Stomach (tissue), 19 donors: ENCODE results near the gene CTBS. TPM values are rescaled to one million over a fixed set of nuclear protein-coding genes. Genes with fewer than 3 reads are reported as not detected.

ENCODE experiments used
- DNase-seq, 2 donors: peaks; one replicate each; pipeline versions ENCODE4 v3.0.0 to v3.0.0-alpha.2; 2013 to 2019
- H3K27ac ChIP-seq, 5 donors: fragments of 200-600 bp in 4 of 5; sonication (generic) in 4 of 5; one replicate each; pipeline ENCODE4 v1.5.1; 2013 to 2019; ENCODE audit warnings: mild to moderate bottlenecking in 1 of 5, moderate library complexity in 1 of 5
- H3K27me3 ChIP-seq, 3 donors: fragments of 200-600 bp; sonication (generic); one replicate each; pipeline ENCODE4 v1.5.1; 2017 to 2019; ENCODE audit warnings: mixed run types in 1 of 3
- H3K36me3 ChIP-seq, 4 donors: fragments of 200-600 bp; sonication (generic); 1 replicate in 3 of 4; 2 replicates in 1 of 4; pipeline ENCODE4 v1.5.1; 2016 to 2019
- H3K4me1 ChIP-seq, 4 donors: fragments of 200-600 bp; sonication (generic); one replicate each; pipeline ENCODE4 v1.5.1; 2016 to 2019
- H3K4me3 ChIP-seq, 4 donors: fragments of 200-600 bp; sonication (generic) in 3 of 4; one replicate each; pipeline ENCODE4 v1.5.1; 2016 to 2019; ENCODE audit warnings: mild to moderate bottlenecking in 1 of 4
- H3K9me3 ChIP-seq, 4 donors: fragments of 200-600 bp; sonication (generic); one replicate each; pipeline ENCODE4 v1.5.1; 2016 to 2019
- CTCF ChIP-seq, 7 experiments: fragments of 450-650 bp in 4 of 7; fragments of 200-600 bp in 3 of 7; sonication (generic) in 3 of 7; IDR thresholded peaks; one replicate each; pipeline ENCODE4 v1.5.1; 2016 to 2019; ENCODE audit warnings: antibody characterized with exemption in 7 of 7, control low read depth in 2 of 7, mild to moderate bottlenecking in 1 of 7
- EP300 ChIP-seq: sonication (generic); formaldehyde crosslinking; IDR thresholded peaks from one replicate; pipeline ENCODE4 v1.6.1; 2017; ENCODE audit warnings: antibody characterized with exemption
- POLR2A ChIP-seq, 4 donors: fragments of 450-650 bp; IDR thresholded peaks; one replicate each; pipeline ENCODE4 v1.6.1; 2016; ENCODE audit warnings: antibody characterized with exemption in 4 of 4, control low read depth in 2 of 4, mild to moderate bottlenecking in 1 of 4, moderate library complexity in 1 of 4
- POLR2AphosphoS5 ChIP-seq, 3 donors: sonication (generic); formaldehyde crosslinking; IDR thresholded peaks; one replicate each; pipeline ENCODE4 v1.6.1; 2016; ENCODE audit warnings: antibody characterized with exemption in 3 of 3
- WGBS, 5 donors: extraction: QIAGEN DNeasy Blood & Tissue Kit in 3 of 5; methylation state at CpG; one replicate each; pipeline versions ENCODE4 v1.1.5 to v1.1.7; 2013 to 2018; 5-methylcytosine and 5-hydroxymethylcytosine counted together
- intact Hi-C: fragments of 100-400 bp; cut with DNase I; formaldehyde crosslinking; loops from one replicate; pipeline ENCODE4 v1.15.1; 2023; ENCODE audit warnings: low total_unique reads
- long read RNA-seq, 10 donors: transcript quantifications; one replicate each; lab custom pipeline, GENCODE V29; 2026
- polyA plus RNA-seq, 3 donors: library from polyadenylated mRNA; stranded (reverse); fragments of 200-250 nt; gene quantifications; one replicate each; pipeline ENCODE4 v1.2.3, GENCODE V29; 2013
- total RNA-seq, 5 donors: library from RNA; depleted of rRNA; stranded (reverse); fragments of >200 nt; gene quantifications; one replicate each; pipeline versions ENCODE4 v1.1.0 to v1.2.3, GENCODE V29; 2014 to 2016
- donor health status: healthy with polysubstance abuse.
- donor health status: Bipolar disorder and iron deficiency.
- donor health status: healthy.

Gene CTBS
- 10 to 100 TPM in 2 of 5 donors, 1 to 10 TPM in 3; 4.0 to 19.5 (median 8.2) TPM for total RNA-seq
- 1 to 10 TPM; 5.1 to 8.9 (median 7.5) TPM for polyA plus RNA-seq
- long read RNA-seq, donor 1, full-length matches to known transcripts, result 4 of 4 reads
- long read RNA-seq, donor 1, partial matches to known transcripts, result 0 of 4 reads
- long read RNA-seq, donor 1, other reads (novel, unspliced or antisense), result 0 of 4 reads
- long read RNA-seq, donor 2, full-length matches to known transcripts, result 2 of 2 reads
- long read RNA-seq, donor 2, partial matches to known transcripts, result 0 of 2 reads
- long read RNA-seq, donor 2, other reads (novel, unspliced or antisense), result 0 of 2 reads
- long read RNA-seq, donor 3, full-length matches to known transcripts, result 1 of 1 reads
- long read RNA-seq, donor 3, partial matches to known transcripts, result 0 of 1 reads
- long read RNA-seq, donor 3, other reads (novel, unspliced or antisense), result 0 of 1 reads
- long read RNA-seq, donor 4, full-length matches to known transcripts, result 1 of 1 reads
- long read RNA-seq, donor 4, partial matches to known transcripts, result 0 of 1 reads
- long read RNA-seq, donor 4, other reads (novel, unspliced or antisense), result 0 of 1 reads
- long read RNA-seq, donor 5, full-length matches to known transcripts, result 1 of 1 reads
- long read RNA-seq, donor 5, partial matches to known transcripts, result 0 of 1 reads
- long read RNA-seq, donor 5, other reads (novel, unspliced or antisense), result 0 of 1 reads
- long read RNA-seq, donor 6, result 0 reads
- long read RNA-seq, donor 7, full-length matches to known transcripts, result 4 of 4 reads
- long read RNA-seq, donor 7, partial matches to known transcripts, result 0 of 4 reads
- long read RNA-seq, donor 7, other reads (novel, unspliced or antisense), result 0 of 4 reads
- long read RNA-seq, donor 8, full-length matches to known transcripts, result 3 of 3 reads
- long read RNA-seq, donor 8, partial matches to known transcripts, result 0 of 3 reads
- long read RNA-seq, donor 8, other reads (novel, unspliced or antisense), result 0 of 3 reads
- long read RNA-seq, donor 9, full-length matches to known transcripts, result 6 of 6 reads
- long read RNA-seq, donor 9, partial matches to known transcripts, result 0 of 6 reads
- long read RNA-seq, donor 9, other reads (novel, unspliced or antisense), result 0 of 6 reads
- long read RNA-seq, donor 10, full-length matches to known transcripts, result 3 of 3 reads
- long read RNA-seq, donor 10, partial matches to known transcripts, result 0 of 3 reads
- long read RNA-seq, donor 10, other reads (novel, unspliced or antisense), result 0 of 3 reads

DNA sequence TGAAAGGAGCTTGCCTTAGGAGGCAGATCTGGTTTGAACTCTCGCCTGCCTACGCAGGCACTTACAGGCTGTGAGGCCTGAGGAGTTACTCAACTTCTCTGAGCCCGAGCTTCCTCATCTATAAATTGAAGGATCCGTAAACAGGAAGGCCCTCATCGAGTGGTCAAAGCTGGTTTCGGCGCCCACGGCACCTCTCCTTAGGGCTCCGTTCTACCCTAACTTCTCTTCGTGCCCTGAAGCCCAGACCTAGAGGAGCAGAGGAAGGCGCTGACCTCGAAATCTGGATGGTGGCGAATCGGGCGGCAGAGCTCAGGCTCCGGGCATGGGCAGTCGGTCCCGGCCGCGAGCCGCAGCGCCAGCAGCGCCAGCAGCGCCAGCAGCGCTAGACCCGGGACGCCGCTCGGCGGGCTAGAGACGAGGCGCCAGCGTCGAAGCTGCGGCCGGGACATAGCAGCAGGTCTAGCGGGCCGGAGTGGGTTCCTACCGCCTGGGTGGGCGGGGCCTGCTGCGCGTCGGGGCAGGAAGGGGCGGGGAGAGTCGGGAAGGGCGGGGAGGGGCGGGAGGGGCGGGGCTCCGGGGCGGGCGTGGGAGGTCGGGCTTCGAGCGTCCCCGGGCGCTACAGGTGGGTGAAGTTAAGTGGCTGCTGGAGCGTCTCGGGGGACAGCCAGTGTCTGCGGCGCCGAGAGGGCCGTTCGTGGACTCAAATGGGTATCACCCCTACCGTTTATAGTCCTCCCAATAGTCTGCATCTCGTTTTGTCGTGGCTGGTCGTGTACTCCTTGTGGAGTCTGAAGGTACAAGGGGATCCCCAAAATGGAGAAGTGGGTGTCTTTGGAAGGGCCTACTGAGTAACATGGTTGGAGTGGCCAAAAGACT lies at the start of gene CTBS:
TSS of gene CTBS (minus strand) at position 474 of the 876 bp plus-strand sequence. CDS start at position 449, 25 bp downstream.
- TF ChIP-seq CTCF (IDR thresholded peaks at IDR 0.05), result no peak
- no peak for TF ChIP-seq EP300
- peak in 2 of 4 donors; percentile 15 to 41 for TF ChIP-seq POLR2A (IDR thresholded peaks at IDR 0.05)
- peak; percentile 78 to 96 (median 94) for TF ChIP-seq POLR2AphosphoS5 (IDR thresholded peaks at IDR 0.05)
- peaks cover 7 to 13% (median 11%) of the 10 kb centered on the region in 4 donors for H3K36me3 ChIP-seq
- WGBS, 5 donors, result 0 to 2% (median 1%) methylated on average over 41 to 67 of the region's 67 CpGs
- H3K27ac ChIP-seq, result peak within 1 kb of the TSS; percentile 91 to 100 (median 98)
- H3K4me3 ChIP-seq, result peak within 1 kb of the TSS; percentile 44 to 72 (median 62)
- no peaks in the 10 kb centered on the region for H3K27me3 ChIP-seq
- H3K4me1 ChIP-seq, result peaks cover 7 to 38% (median 27%) of the 10 kb centered on the region in 4 donors
- intact Hi-C loops, result no loop called here
- peak; percentile 89 to 96 for DNase-seq
- no peaks in the 10 kb centered on the region for H3K9me3 ChIP-seq

GRCh38 chr1:84621553-84621952 lies 47.3 kb upstream of the CTBS start:
- H3K4me1 ChIP-seq, result peaks cover 6 to 20% (median 15%) of the 10 kb centered on the region in 4 donors
- TF ChIP-seq POLR2AphosphoS5 (IDR thresholded peaks at IDR 0.05) (no peak), EP300 (no peak), POLR2A (IDR thresholded peaks at IDR 0.05) (no peak), CTCF (IDR thresholded peaks at IDR 0.05) (no peak)
- no peaks in the 10 kb centered on the region for H3K27me3 ChIP-seq
- no peak overlapping the region for H3K4me3 ChIP-seq
- intact Hi-C loops, result no loop called here
- no peak overlapping the region for H3K27ac ChIP-seq
- DNase-seq, result no peak
- no peaks in the 10 kb centered on the region for H3K9me3 ChIP-seq
- 85 to 88% (median 87%) methylated on average over 14 of the region's 14 CpGs for WGBS, 5 donors
- no peaks in the 10 kb centered on the region for H3K36me3 ChIP-seq

- H3K4me3 ChIP-seq, result peak overlapping the region; percentile 44 to 63 (median 56)
- H3K36me3 ChIP-seq, result no peaks in the 10 kb centered on the region
- 0 to 8% (median 1%) methylated on average over 31 to 46 of the region's 46 CpGs for WGBS, 5 donors
- H3K27me3 ChIP-seq, result no peaks in the 10 kb centered on the region
- H3K9me3 ChIP-seq, result no peaks in the 10 kb centered on the region
- peak; percentile 77 to 93 for DNase-seq
- intact Hi-C loops, result no loop called here
- peaks cover 6 to 20% (median 15%) of the 10 kb centered on the region in 4 donors for H3K4me1 ChIP-seq
- peak overlapping the region; percentile 44 to 79 (median 67) for H3K27ac ChIP-seq
- no peak for TF ChIP-seq POLR2A (IDR thresholded peaks at IDR 0.05)
- peak in 1 of 3 donors; percentile 24 for TF ChIP-seq POLR2AphosphoS5 (IDR thresholded peaks at IDR 0.05)
- TF ChIP-seq CTCF (IDR thresholded peaks at IDR 0.05), result peak in 5 of 7 experiments; percentile 89 to 98 (median 94)
- TF ChIP-seq EP300, result no peak
Measured at GRCh38 chr1:84620720-84621313, 46.6 kb upstream of the CTBS start.
